ENCODE measurements around the gene NAV2. TPM values are rescaled to one million over a fixed set of nuclear protein-coding genes. Genes with fewer than 3 reads are reported as not detected.

The NAV2 gene
- total RNA-seq, 1 experiment from 2014 or later, result 2.1 TPM

- ATAC-seq (no peak), DNase-seq (ENCODE audit: low read depth, low spot score) (no peak)
- Histone ChIP-seq H3K9me3 (ENCODE audit: control insufficient read depth in 1 of 2, insufficient read depth in 1 of 2, low read depth in 1 of 2, low read length in 2 of 2) (no peaks in the 10 kb centered on the region), H3K4me2 (ENCODE audit: low read length) (no peak overlapping the region), H3K9me2 (ENCODE audit: insufficient read depth) (no peaks in the 10 kb centered on the region), H4K20me1 (ENCODE audit: insufficient read depth) (no peaks in the 10 kb centered on the region), H3K4me3 (replicated peaks in 1 of 2; ENCODE audit: low read depth in 1 of 2, low read length in 2 of 2) (no peak overlapping the region), H3K4me1 (ENCODE audit: control insufficient read depth in 1 of 2, insufficient read depth in 2 of 2, low read length in 2 of 2) (no peaks in the 10 kb centered on the region), H3K36me3 (ENCODE audit: control insufficient read depth in 1 of 2, insufficient read depth in 2 of 2, low read length in 2 of 2) (no peaks in the 10 kb centered on the region), H3K9ac (ENCODE audit: low read length) (no peak overlapping the region), H3K79me2 (ENCODE audit: insufficient read depth, low read length) (no peaks in the 10 kb centered on the region), H3K27me3 (ENCODE audit: insufficient read depth, low read length) (peaks cover 7% of the 10 kb centered on the region), H2AFZ (ENCODE audit: low read depth, low read length, poor library complexity, severe bottlenecking) (no peak overlapping the region), H3K27ac (ENCODE audit: low read depth, low read length) (no peak overlapping the region)
- intact Hi-C loops (cut with micrococcal nuclease), result no loop called here
- ChIA-PET RAD21 (ENCODE audit: low non-redundant PET in 1 of 2, low total read pairs in 2 of 2, uncharacterized antibody in 2 of 2, unreplicated experiment in 2 of 2) (no interaction called here), POLR2A (no interaction called here), CTCF (interaction anchor here (2.6 kb wide), 1 partner anchor 10 kb away, joined by 12 read pairs; no protein-coding TSS in a partner anchor)
- BruUV-seq (replicated peaks), result no TSS peak
- TF ChIP-seq EGR1 (IDR thresholded peaks at IDR 0.05; ENCODE audit: low read depth) (no peak), CBX3 (IDR thresholded peaks at IDR 0.05; ENCODE audit: low read depth) (no peak), ZFX (IDR thresholded peaks at IDR 0.05) (no peak), SIN3A (IDR thresholded peaks at IDR 0.05; ENCODE audit: low read depth) (no peak), ATF3 (IDR thresholded peaks at IDR 0.05) (no peak), YY1 (IDR thresholded peaks at IDR 0.05; ENCODE audit: extremely low read depth, insufficient replicate concordance, low read depth, low read length) (no peak), ELF1 (IDR thresholded peaks at IDR 0.05; ENCODE audit: borderline replicate concordance, low read depth) (no peak), SP1 (IDR thresholded peaks at IDR 0.05; ENCODE audit: low read depth) (no peak), FOSL1 (IDR thresholded peaks at IDR 0.05; ENCODE audit: low read depth) (no peak), JUND (IDR thresholded peaks at IDR 0.05) (no peak), CTCF (IDR thresholded peaks at IDR 0.05 in 2 of 3, conservative IDR thresholded peaks at IDR 0.05 in 1 of 3; ENCODE audit: borderline replicate concordance in 1 of 3, insufficient read depth in 1 of 3, low read depth in 2 of 3, low read length in 2 of 3) (no peak), EZH2phosphoT487 (IDR thresholded peaks at IDR 0.05; ENCODE audit: borderline replicate concordance) (no peak)
These were observed 426.1 kb downstream of the NAV2 start for GRCh38 chr11:20138707-20139106.

All from HCT116 (cell line).